HEK293 (cell line): ENCODE data around the gene CPTP.

Source experiments
- BCL6B ChIP-seq: fragments of 450-650 bp; formaldehyde crosslinking; IDR thresholded peaks from 2 replicates; pipeline ENCODE4 v1.5.1; 2017; ENCODE audit warnings: missing biosample characterization, missing genetic modification characterization
- HOXA7 ChIP-seq: sonication (generic); formaldehyde crosslinking; IDR thresholded peaks from 2 replicates; pipeline ENCODE4 v1.8.1; 2022; ENCODE audit warnings: missing genetic modification reagents, borderline replicate concordance
- KLF1 ChIP-seq: fragments of 450-650 bp; formaldehyde crosslinking; IDR thresholded peaks from 2 replicates; pipeline ENCODE4 v1.5.1; 2016; ENCODE audit warnings: missing biosample characterization, missing genetic modification characterization
- KLF17 ChIP-seq: fragments of 450-650 bp; formaldehyde crosslinking; IDR thresholded peaks from 2 replicates; pipeline ENCODE4 v1.5.1; 2016; ENCODE audit warnings: missing biosample characterization, missing genetic modification characterization
- KLF8 ChIP-seq: fragments of 450-650 bp; formaldehyde crosslinking; IDR thresholded peaks from 2 replicates; pipeline ENCODE4 v1.5.1; 2016; ENCODE audit warnings: missing biosample characterization, missing genetic modification characterization
- PATZ1 ChIP-seq: fragments of 450-650 bp; formaldehyde crosslinking; IDR thresholded peaks from 2 replicates; pipeline ENCODE4 v1.5.1; 2016; ENCODE audit warnings: missing biosample characterization, missing genetic modification characterization
- PRDM6 ChIP-seq: fragments of 450-650 bp; formaldehyde crosslinking; IDR thresholded peaks from 2 replicates; pipeline ENCODE4 v1.5.1; 2017; ENCODE audit warnings: missing biosample characterization, missing genetic modification characterization
- SCRT2 ChIP-seq: fragments of 450-650 bp; formaldehyde crosslinking; IDR thresholded peaks from 2 replicates; pipeline ENCODE4 v1.5.1; 2016; ENCODE audit warnings: missing biosample characterization, missing genetic modification characterization
- ZBTB10 ChIP-seq: fragments of 450-650 bp; formaldehyde crosslinking; IDR thresholded peaks from 2 replicates; pipeline ENCODE4 v1.5.1; 2016; ENCODE audit warnings: missing biosample characterization, missing genetic modification characterization
- ZBTB44 ChIP-seq: fragments of 450-650 bp; IDR thresholded peaks from 2 replicates; pipeline ENCODE4 v1.5.1; 2018; ENCODE audit warnings: missing biosample characterization, mild to moderate bottlenecking, missing genetic modification characterization
- ZBTB48 ChIP-seq: fragments of 450-650 bp; formaldehyde crosslinking; IDR thresholded peaks from 2 replicates; pipeline ENCODE4 v1.5.1; 2016; ENCODE audit warnings: missing biosample characterization, missing genetic modification characterization
- ZBTB7A ChIP-seq: fragments of 450-650 bp; formaldehyde crosslinking; IDR thresholded peaks from 2 replicates; pipeline ENCODE4 v1.5.1; 2016; ENCODE audit warnings: low read depth, missing biosample characterization, missing genetic modification characterization
- ZFP37 ChIP-seq: fragments of 450-650 bp; formaldehyde crosslinking; IDR thresholded peaks from 2 replicates; pipeline ENCODE4 v1.5.1; 2016; ENCODE audit warnings: missing biosample characterization, missing genetic modification characterization
- ZNF391 ChIP-seq: fragments of 450-650 bp; formaldehyde crosslinking; IDR thresholded peaks from 2 replicates; pipeline ENCODE4 v1.5.1; 2016; ENCODE audit warnings: low read depth, missing biosample characterization, missing genetic modification characterization, borderline replicate concordance
- ZNF423 ChIP-seq: fragments of 450-650 bp; formaldehyde crosslinking; IDR thresholded peaks from 2 replicates; pipeline ENCODE4 v1.5.1; 2016; ENCODE audit warnings: missing biosample characterization, missing genetic modification characterization
- ZNF501 ChIP-seq: fragments of 450-650 bp; formaldehyde crosslinking; IDR thresholded peaks from 2 replicates; pipeline ENCODE4 v1.5.1; 2016; ENCODE audit warnings: missing biosample characterization, missing genetic modification characterization
- ZNF513 ChIP-seq: fragments of 450-650 bp; IDR thresholded peaks from 2 replicates; pipeline ENCODE4 v1.5.1; 2018; ENCODE audit warnings: missing biosample characterization, missing genetic modification characterization
- ZNF585B ChIP-seq: fragments of 450-650 bp; formaldehyde crosslinking; IDR thresholded peaks from 2 replicates; pipeline ENCODE4 v1.5.1; 2016; ENCODE audit warnings: missing biosample characterization, missing genetic modification characterization
- ZNF600 ChIP-seq: fragments of 450-650 bp; formaldehyde crosslinking; IDR thresholded peaks from 2 replicates; pipeline ENCODE4 v1.5.1; 2016; ENCODE audit warnings: missing biosample characterization, missing genetic modification characterization
- ZNF660 ChIP-seq: fragments of 450-650 bp; IDR thresholded peaks from 2 replicates; pipeline ENCODE4 v1.5.1; 2018; ENCODE audit warnings: missing biosample characterization, mild to moderate bottlenecking, missing genetic modification characterization
- ZNF692 ChIP-seq: fragments of 450-650 bp; formaldehyde crosslinking; IDR thresholded peaks from 2 replicates; pipeline ENCODE4 v1.5.1; 2016; ENCODE audit warnings: missing biosample characterization, missing genetic modification characterization
- ZNF701 ChIP-seq: fragments of 450-650 bp; formaldehyde crosslinking; IDR thresholded peaks from 2 replicates; pipeline ENCODE4 v1.5.1; 2016; ENCODE audit warnings: missing biosample characterization, missing genetic modification characterization
- ZSCAN16 ChIP-seq: fragments of 450-650 bp; formaldehyde crosslinking; IDR thresholded peaks from 2 replicates; pipeline ENCODE4 v1.5.1; 2016; ENCODE audit warnings: missing biosample characterization, missing genetic modification characterization
- ZSCAN30 ChIP-seq: fragments of 450-650 bp; IDR thresholded peaks from 2 replicates; pipeline ENCODE4 v1.5.1; 2018; ENCODE audit warnings: missing biosample characterization, mild to moderate bottlenecking, missing genetic modification characterization, moderate library complexity

The CPTP gene

GRCh38 chr1:1291548-1292441 is 32.8 kb upstream of the CPTP start (continued):
- 0 out of 2 replicates have a peak, but pooled peaks have one; percentile 31 for TF ChIP-seq ZNF692 (tag by site-specific recombination)
- no peak; the same call in 1 of the 2 replicates for TF ChIP-seq ZNF660 (tag by site-specific recombination)
- no peak for TF ChIP-seq ZBTB44 (tag by site-specific recombination)
- no peak for TF ChIP-seq ZFP37 (tag by site-specific recombination)
- no peak for TF ChIP-seq ZNF701
- TF ChIP-seq ZNF501 (tag by site-specific recombination) = peak; percentile 84
- no peak for TF ChIP-seq PRDM6 (tag by site-specific recombination)
- TF ChIP-seq HOXA7 (CRISPR knock-in tag) = no peak
- TF ChIP-seq SCRT2 (tag by site-specific recombination) = peak; percentile 26; the same call in 1 of the 2 replicates
- TF ChIP-seq ZSCAN30 (tag by site-specific recombination) = peak; percentile 59; the same call in 1 of the 2 replicates
- peak; percentile 65; the same call in 1 of the 2 replicates for TF ChIP-seq KLF17 (tag by site-specific recombination)
- TF ChIP-seq ZBTB7A (tag by site-specific recombination) = peak; percentile 60; the same call in 1 of the 2 replicates
- TF ChIP-seq ZBTB48 (tag by site-specific recombination) = no peak; the same call in none of the 2 replicates
- TF ChIP-seq ZNF513 (tag by site-specific recombination) = no peak
- no peak; the same call in 1 of the 2 replicates for TF ChIP-seq KLF1 (tag by site-specific recombination)
- no peak; the same call in 1 of the 2 replicates for TF ChIP-seq ZNF423 (tag by site-specific recombination)
- TF ChIP-seq ZNF585B = no peak
- no peak for TF ChIP-seq ZSCAN16 (tag by site-specific recombination)
- TF ChIP-seq BCL6B (tag by site-specific recombination) = no peak
- peak; percentile 54; the same call in 1 of the 2 replicates for TF ChIP-seq KLF8
- peak; percentile 60 for TF ChIP-seq PATZ1 (tag by site-specific recombination)
- peak; percentile 26; the same call in 1 of the 2 replicates for TF ChIP-seq ZNF391 (tag by site-specific recombination)
- TF ChIP-seq ZBTB10 = peak; percentile 16; the same call in 1 of the 2 replicates
- peak; percentile 53; the same call in 1 of the 2 replicates for TF ChIP-seq ZNF600 (tag by site-specific recombination)
